PFSK-1 (cell line): ENCODE data around the gene RAD51B.

Source experiments
- POLR2AphosphoS5 ChIP-seq: IDR thresholded peaks from 2 replicates; pipeline ENCODE4 v1.6.1; 2012; ENCODE audit warnings: low read depth, mild to moderate bottlenecking, control low read depth, low read length, moderate library complexity
- REST ChIP-seq, 2 experiments: IDR thresholded peaks; 2 replicates each; pipeline versions ENCODE4 v1.6.1 to v1.8.0; 2011 to 2012; ENCODE audit warnings: low read depth in 2 of 2, low read length in 2 of 2, control low read depth in 1 of 2, inconsistent platforms in 1 of 2, mild to moderate bottlenecking in 1 of 2, moderate library complexity in 1 of 2; ENCODE audit not compliant: insufficient read depth in 1 of 2
- SIN3A ChIP-seq: IDR thresholded peaks from 2 replicates; pipeline ENCODE4 v1.6.1; 2012; ENCODE audit warnings: mild to moderate bottlenecking, low read length, moderate library complexity, borderline replicate concordance; ENCODE audit not compliant: insufficient read depth
- TAF1 ChIP-seq: IDR thresholded peaks from 2 replicates; pipeline ENCODE4 v1.6.1; 2012; ENCODE audit warnings: low read length, control low read depth, borderline replicate concordance; ENCODE audit not compliant: insufficient read depth

- no peak for TF ChIP-seq POLR2AphosphoS5
- TF ChIP-seq SIN3A: no peak
- TF ChIP-seq TAF1: no peak
- TF ChIP-seq REST (IDR thresholded peaks at IDR 0.05; ENCODE audit: insufficient read depth in 1 of 2, low read depth in 2 of 2, low read length in 2 of 2): no peak
Observed at GRCh38 chr14:67984274-67984673, 164.7 kb downstream of the RAD51B start.
